Measurements from ENCODE around the gene ADD2.

DNA sequence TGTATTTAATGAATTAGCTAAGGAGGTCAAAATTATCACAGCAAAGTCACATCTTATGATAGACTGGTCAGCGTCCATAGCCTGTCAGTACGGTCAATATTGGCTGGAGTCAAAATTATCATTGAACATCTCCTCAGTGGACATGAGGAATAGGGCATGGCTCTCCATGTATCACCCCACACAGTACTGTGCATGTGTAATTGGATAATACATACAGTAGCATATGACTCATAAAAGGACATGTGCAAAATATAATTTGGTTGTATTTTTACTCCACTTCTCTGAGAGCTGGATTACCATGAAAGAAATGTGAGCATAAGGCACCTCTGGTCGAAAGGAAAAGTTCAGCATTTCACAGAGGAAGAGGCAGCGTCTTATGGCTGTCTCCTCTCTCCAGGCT, 24.9 kb downstream of the ADD2 start:
- TF ChIP-seq GATA2 (IDR thresholded peaks at IDR 0.05; ENCODE audit: low read depth, low read length) (no peak), GATA3 (IDR thresholded peaks at IDR 0.05; ENCODE audit: low read depth, low read length) (no peak)
